ENCODE results near the gene MGST3. TPM values are rescaled to one million over a fixed set of nuclear protein-coding genes. Genes with fewer than 3 reads are reported as not detected.
A peak's percentile ranks its signal among the peaks of the same experiment; 100 is the strongest.

MGST3 gene
- total and polyA plus RNA-seq, 2 of the 13 experiments (the other 11 are each of a cell fraction or from before 2014, with no cell fraction given), result 59.7 to 61.2 TPM

- no peak overlapping the region for H3K9ac ChIP-seq (ENCODE audit: insufficient read depth, low read depth, low read length)
- no peak for DNase-seq (ENCODE audit: low spot score)
- H3K27ac ChIP-seq (ENCODE audit: extremely low read length, insufficient read depth, low read length), result no peak overlapping the region
- no TSS peak for BruUV-seq (replicated peaks)
- no peak overlapping the region for H2AFZ ChIP-seq (ENCODE audit: low read length)
- H3K27me3 ChIP-seq (ENCODE audit: control insufficient read depth in 1 of 2, insufficient read depth in 2 of 2, low read length in 2 of 2), result no peaks in the 10 kb centered on the region; a peak in 1 of 5 replicates
- H3K79me2 ChIP-seq (ENCODE audit: insufficient read depth, low read length), result no peaks in the 10 kb centered on the region
- no peak for ATAC-seq
- no peak overlapping the region for H3K4me2 ChIP-seq (ENCODE audit: low read depth, low read length)
- intact Hi-C loops (cut with micrococcal nuclease; ENCODE audit: unreplicated experiment) (no loop called here), in situ Hi-C loops (cut with HindIII; ENCODE audit: extremely low pct_ligation_motif_present, low pct_unique_long_range_greater_than_20kb) (no loop called here)
- H3K4me3 ChIP-seq (replicated peaks in 1 of 3; ENCODE audit: insufficient read depth in 1 of 3, low read depth in 2 of 3, low read length in 3 of 3), result no peak overlapping the region
- ChIA-PET POLR2A (no interaction called here), CTCF (ENCODE audit: low intra/inter-chr PET ratio, low total read pairs) (no interaction called here)
- peaks cover 6% of the 10 kb centered on the region for H3K4me1 ChIP-seq (ENCODE audit: insufficient read depth, low read length)
- H3K36me3 ChIP-seq (replicated peaks in 1 of 2; ENCODE audit: control insufficient read depth in 1 of 2, insufficient read depth in 2 of 2, low read length in 2 of 2), result no peaks in the 10 kb centered on the region
- FAIRE-seq, result no peak
- H3K9me3 ChIP-seq (ENCODE audit: low read length), result no peaks in the 10 kb centered on the region
- TF ChIP-seq CEBPB (IDR thresholded peaks at IDR 0.05; ENCODE audit: borderline replicate concordance, low read depth, low read length), result peak; percentile 0; the same call in 1 of the 2 replicates
- TF ChIP-seq ZNF687 (CRISPR knock-in tag; IDR thresholded peaks at IDR 0.05), result no peak
- H4K20me1 ChIP-seq (ENCODE audit: insufficient read depth, low read length), result no peaks in the 10 kb centered on the region
Measured at GRCh38 chr1:165623624-165624023, 7.4 kb upstream of the MGST3 start.

GRCh38 chr1:165624441-165624840 lies 6.6 kb upstream of the MGST3 start:
- Histone ChIP-seq H3K9ac (ENCODE audit: insufficient read depth, low read depth, low read length) (no peak overlapping the region), H3K36me3 (replicated peaks in 1 of 2; ENCODE audit: control insufficient read depth in 1 of 2, insufficient read depth in 2 of 2, low read length in 2 of 2) (no peaks in the 10 kb centered on the region), H3K9me3 (ENCODE audit: low read length) (no peaks in the 10 kb centered on the region), H3K79me2 (ENCODE audit: insufficient read depth, low read length) (no peaks in the 10 kb centered on the region), H3K4me2 (ENCODE audit: low read depth, low read length) (no peak overlapping the region), H3K4me3 (replicated peaks in 1 of 3; ENCODE audit: insufficient read depth in 1 of 3, low read depth in 2 of 3, low read length in 3 of 3) (no peak overlapping the region), H2AFZ (ENCODE audit: low read length) (no peak overlapping the region), H3K4me1 (ENCODE audit: insufficient read depth, low read length) (peaks cover 14% of the 10 kb centered on the region), H3K27me3 (ENCODE audit: control insufficient read depth in 1 of 2, insufficient read depth in 2 of 2, low read length in 2 of 2) (no peaks in the 10 kb centered on the region; a peak in 1 of 5 replicates), H3K27ac (ENCODE audit: extremely low read length, insufficient read depth, low read length) (no peak overlapping the region), H4K20me1 (ENCODE audit: insufficient read depth, low read length) (no peaks in the 10 kb centered on the region)
- intact Hi-C loops (cut with micrococcal nuclease; ENCODE audit: unreplicated experiment) (no loop called here), in situ Hi-C loops (cut with HindIII; ENCODE audit: extremely low pct_ligation_motif_present, low pct_unique_long_range_greater_than_20kb) (no loop called here)
- no peak for ATAC-seq
- CTCF ChIA-PET (ENCODE audit: low intra/inter-chr PET ratio, low total read pairs), result no interaction called here
- POLR2A ChIA-PET, result no interaction called here
- TF ChIP-seq KMT2B (CRISPR knock-in tag; IDR thresholded peaks at IDR 0.05) (no peak), MAFK (conservative IDR thresholded peaks at IDR 0.05 in 1 of 2, IDR thresholded peaks at IDR 0.05 in 1 of 2; ENCODE audit: low read length in 2 of 2) (peak; percentile 48 to 62; a peak in 3 of 4 replicates), NFKB2 (CRISPR knock-in tag; IDR thresholded peaks at IDR 0.05; ENCODE audit: borderline replicate concordance) (no peak), MAFF (IDR thresholded peaks at IDR 0.05; ENCODE audit: low read depth, low read length) (peak; percentile 20; the same call in 1 of the 2 replicates)
- WGBS (ENCODE audit: low lambda C conversion rate), result 14% methylated on average over 4 of the region's 4 CpGs
- FAIRE-seq, result no peak
- no TSS peak for BruUV-seq (replicated peaks)
- no peak for DNase-seq (ENCODE audit: low spot score)
